HTERT RPE-1 (cell line): Measurements from ENCODE around the gene FKRP.
"Not testable (repeated sequence)": the region's sequence is repeated elsewhere in the genome, so short reads cannot be mapped to it uniquely, and the experiment has no call there.

Experiments
- in situ Hi-C: fragments of 300-500 bp; cut with MboI; formaldehyde crosslinking; loops from 4 replicates; pipeline ENCODE4 v1.14.3; 2020; ENCODE audit warnings: low sequenced_read_pairs

The FKRP gene

GRCh38 chr19:46784262-46785053 is 38.6 kb downstream of the FKRP start:
- in situ Hi-C loops, result no loop called here

GRCh38 chr19:46785054-46785979 is 39.5 kb downstream of the FKRP start:
- in situ Hi-C loops, result no loop called here

- in situ Hi-C loops, result no loop called here
Observed at GRCh38 chr19:46785980-46786235, 40.1 kb downstream of the FKRP start.

GRCh38 chr19:46786236-46787039 is 40.6 kb downstream of the FKRP start:
- in situ Hi-C loops, result no loop called here

GRCh38 chr19:46787040-46787330 is 41.1 kb downstream of the FKRP start:
- in situ Hi-C loops, result no loop called here

- in situ Hi-C loops, result no loop called here
Observed at GRCh38 chr19:46787331-46788261, 41.7 kb downstream of the FKRP start.

GRCh38 chr19:46788262-46788967 is 42.6 kb downstream of the FKRP start, which contains the start of gene SLC1A5:
Gene SLC1A5 (minus strand): TSS chr19:46788594. CDS start chr19:46787965, 629 bp downstream.
- in situ Hi-C loops, result no loop called here

- in situ Hi-C loops, result no loop called here
Observed at GRCh38 chr19:46788968-46789338, 43.1 kb downstream of the FKRP start.

- in situ Hi-C loops, result no loop called here
Observed at GRCh38 chr19:46789371-46789770, 43.5 kb downstream of the FKRP start.

GRCh38 chr19:46791944-46792343 is 46.1 kb downstream of the FKRP start:
- in situ Hi-C loops, result no loop called here

GRCh38 chr19:46797881-46798280 is 52.0 kb downstream of the FKRP start:
- in situ Hi-C loops, result no loop called here

GRCh38 chr19:46798713-46799112 is 52.9 kb downstream of the FKRP start:
- in situ Hi-C loops, result no loop called here

GRCh38 chr19:46802152-46802551 is 56.3 kb downstream of the FKRP start:
- in situ Hi-C loops, result no loop called here

GRCh38 chr19:46803555-46803954 is 57.7 kb downstream of the FKRP start:
- in situ Hi-C loops, result no loop called here

GRCh38 chr19:46804432-46804831 is 58.6 kb downstream of the FKRP start:
- in situ Hi-C loops, result not testable (repeated sequence)

- in situ Hi-C loops, result no loop called here
Observed at GRCh38 chr19:46806656-46807055, 60.8 kb downstream of the FKRP start.
